Islet precursor cell (in vitro differentiated cells): Measurements from ENCODE around the gene EEFSEC.

Source experiments
- DNase-seq: peaks from one replicate; pipeline ENCODE4 v3.0.0-alpha.2; 2018

Gene EEFSEC

DNA sequence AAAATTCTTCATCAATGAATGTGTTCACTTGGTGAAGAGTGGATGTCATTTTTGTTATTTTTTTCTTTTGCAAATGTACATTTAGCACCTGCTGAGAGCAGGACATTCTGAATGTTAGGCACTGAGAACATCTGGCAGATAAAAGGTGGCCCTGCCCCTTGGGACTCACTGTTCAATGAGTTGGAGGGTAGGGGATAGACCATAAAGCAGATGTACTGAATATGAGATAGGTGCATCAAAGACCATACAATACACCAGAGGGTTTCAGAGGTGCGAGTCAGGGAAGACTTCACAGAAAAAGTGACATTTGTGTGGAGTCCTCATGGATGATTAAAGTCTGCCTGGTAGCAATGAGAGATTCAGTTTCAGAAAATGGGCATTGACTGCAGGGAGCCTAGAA lies 34.2 kb downstream of the EEFSEC start:
- no peak for DNase-seq

DNA sequence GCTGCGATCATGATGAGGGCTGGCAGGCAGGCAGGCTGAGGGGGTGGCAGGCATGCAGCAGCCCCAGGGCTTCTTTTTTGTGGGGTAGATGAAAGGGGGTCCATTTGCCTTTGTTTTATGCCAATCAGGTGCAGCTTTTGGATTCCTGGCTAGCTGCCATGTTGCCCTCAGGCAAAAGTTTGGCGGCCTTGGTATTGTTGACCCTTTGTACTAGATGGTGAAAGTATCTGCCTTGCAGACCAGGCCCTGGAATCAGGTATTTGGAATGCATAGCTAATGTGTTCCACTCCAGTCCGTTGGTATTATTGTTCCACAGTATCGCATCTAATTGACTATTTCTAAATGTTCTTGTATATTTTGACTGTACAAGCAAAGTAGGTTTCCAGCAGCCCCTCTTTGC lies 35.0 kb downstream of the EEFSEC start:
- no peak for DNase-seq

DNA sequence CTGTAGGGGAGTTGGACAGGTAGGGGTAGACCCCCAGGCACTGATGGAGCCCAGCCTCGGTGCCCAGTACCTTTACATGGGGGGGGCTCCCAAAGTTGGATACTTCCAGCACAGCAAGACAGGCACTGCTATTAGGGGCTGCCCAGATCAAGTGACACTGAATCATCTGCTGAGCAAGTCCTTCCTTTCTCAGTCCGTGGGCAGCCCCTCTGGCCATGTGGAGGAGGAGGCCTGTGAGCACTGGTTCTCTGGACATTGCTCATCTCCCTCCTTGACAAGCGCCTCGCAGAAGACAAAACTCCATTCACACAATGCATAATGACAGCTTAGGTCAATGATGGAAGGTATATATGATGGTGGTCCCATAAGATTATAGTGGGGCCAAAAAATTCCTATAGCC lies 35.7 kb downstream of the EEFSEC start:
- no peak for DNase-seq

DNA sequence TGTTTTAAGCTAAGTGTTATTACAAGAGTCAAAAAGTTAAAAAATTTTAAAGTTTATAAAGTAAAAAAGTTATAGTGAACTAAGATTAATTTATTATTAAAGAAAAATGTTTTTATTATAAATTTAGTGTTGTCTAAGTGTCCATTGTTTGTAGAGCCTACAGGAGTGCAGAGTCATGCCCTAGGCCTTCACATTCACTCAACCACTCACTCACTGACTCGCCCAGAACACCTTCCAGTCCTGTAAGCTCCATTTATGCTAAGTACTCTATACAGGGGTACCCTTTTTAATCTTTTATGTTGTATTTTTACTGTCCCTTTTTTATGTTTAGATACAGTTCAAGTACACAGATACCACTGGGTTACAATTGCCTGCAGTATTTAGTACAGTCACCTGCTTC lies 37.2 kb downstream of the EEFSEC start:
- DNase-seq = no peak

DNA sequence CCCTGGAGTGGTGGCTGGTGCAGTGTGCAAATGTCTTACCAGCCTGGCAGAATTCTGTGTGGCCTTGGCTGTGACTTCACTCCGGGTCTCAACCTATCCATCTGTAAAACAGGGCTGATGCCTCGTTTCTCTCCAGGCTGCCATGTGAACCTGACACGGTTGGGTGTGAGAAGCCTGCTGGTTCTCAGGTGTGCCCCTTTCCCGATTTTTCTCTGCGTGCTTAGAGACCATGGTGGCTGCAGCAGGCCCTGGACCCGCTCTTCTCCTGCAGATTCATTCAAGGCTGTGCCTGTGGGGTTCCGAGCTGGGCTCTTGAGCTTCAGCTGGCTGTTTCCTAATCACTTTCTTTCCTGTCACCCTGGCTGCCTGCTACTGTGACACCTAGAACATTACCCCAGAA lies 38.9 kb downstream of the EEFSEC start:
- no peak for DNase-seq

DNA sequence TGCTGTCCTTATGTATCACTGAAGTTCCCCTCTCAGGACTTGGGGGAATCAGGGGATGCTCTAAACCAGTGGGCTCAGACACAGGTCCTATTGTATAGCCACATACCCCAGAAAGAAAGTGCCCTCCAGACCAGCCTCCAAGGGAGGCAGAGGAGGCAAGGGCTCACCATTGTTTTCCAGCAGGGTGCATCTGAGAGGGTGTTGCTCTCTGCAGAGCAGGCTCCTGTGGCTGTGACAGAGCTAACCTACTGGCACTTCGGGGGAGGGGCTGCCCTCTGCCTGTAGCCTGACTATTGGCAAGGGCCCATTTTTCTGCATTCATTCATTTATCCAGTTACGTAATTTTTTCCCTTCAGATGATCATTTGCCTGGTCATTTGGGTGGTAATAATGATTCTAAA lies 39.9 kb downstream of the EEFSEC start:
- DNase-seq = no peak

DNA sequence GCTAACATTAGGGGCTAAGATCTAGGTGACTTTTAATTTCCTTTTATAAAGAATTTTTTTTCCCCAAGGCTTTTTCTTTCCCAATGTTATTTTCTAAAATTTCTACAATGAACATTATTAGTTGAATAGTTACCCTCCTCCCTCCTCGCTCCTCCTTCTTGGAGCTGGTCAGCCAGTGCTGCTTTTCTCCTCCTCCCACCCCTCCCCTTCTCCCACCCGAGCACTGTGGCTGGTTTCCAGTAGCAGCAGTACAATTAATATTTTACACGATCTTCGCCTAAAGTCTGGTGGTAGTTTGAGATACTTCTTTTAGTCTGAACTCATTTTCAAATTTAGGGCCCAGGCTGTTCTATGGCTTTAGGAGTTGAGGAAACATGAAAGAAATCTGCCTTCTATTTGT lies 41.6 kb downstream of the EEFSEC start:
- DNase-seq = no peak

DNA sequence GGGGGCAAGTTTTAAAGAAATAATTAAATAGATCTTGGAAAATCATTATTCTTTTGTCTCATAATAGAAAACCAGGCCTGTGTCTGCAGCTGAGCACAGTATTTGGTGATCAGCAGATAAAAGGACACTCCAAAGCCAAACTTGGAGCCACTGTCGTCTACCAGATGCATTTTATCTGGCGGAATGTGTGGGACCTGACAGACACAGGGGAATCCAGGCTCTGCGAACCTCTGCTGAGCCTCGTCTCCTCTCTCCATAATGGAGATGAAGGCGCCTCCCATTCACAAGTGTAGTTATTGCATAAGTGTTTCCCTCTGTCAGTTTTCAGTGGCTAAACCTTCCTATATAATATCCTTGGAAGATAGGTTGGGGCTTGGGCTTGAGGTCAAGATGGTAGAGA lies 42.1 kb downstream of the EEFSEC start:
- DNase-seq = no peak

DNA sequence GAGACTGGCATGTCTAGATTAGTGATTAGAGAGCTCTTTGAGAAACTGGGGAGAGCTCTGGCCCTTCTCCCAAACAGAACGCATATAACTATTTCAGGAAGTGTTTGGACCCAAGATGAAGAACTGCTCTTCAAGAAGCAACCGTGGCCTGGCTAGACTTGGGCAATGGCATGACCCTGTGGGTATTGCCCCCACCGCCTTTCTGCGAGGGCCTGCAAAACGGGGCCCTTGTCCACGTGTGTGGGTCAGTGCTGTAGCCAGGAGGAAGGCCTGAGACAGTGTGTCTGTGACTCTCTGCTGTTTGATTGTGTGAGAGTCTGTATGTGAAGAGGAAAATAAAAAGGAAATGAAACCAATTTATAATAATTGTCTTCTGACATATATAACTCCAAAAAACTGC lies 42.5 kb downstream of the EEFSEC start:
- no peak for DNase-seq

DNA sequence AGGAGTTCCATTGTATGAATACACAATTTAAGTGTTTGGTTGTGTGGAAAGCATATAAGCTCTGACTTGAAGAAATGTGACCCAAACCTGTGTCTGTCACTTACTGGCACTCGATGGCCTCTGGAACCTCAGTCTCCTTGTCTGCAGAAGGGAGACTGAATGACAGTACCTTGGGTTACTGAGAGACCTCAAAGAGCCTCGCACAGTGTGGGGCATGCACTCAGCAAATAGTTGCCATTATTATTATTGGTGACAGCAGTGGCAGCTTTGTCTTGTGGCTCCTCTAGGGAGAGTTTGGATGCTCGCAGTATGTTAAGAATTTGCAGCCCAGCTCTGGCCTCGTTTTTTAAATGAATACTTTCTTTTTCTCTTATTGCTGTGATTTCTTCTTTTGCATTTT lies 43.4 kb downstream of the EEFSEC start:
- no peak for DNase-seq

DNA sequence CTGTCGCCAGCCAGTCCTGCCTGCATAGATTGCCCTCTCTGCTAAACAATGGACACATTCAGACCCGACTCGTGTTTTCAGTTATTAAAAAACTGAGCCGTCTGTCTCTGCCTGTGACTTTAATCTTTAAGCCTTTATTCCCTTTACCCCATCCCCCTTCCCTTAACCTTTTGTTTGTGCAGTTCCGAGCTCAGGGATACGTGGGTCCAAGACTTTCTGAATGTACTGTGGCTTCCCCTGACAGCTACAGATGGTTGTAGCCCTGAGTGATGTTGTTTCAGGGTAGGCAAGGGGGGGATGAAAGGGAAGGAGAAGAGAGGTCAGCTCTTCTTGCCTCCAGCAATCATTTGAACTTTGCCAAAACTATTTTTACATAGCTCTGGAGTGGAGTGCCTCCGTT lies 44.6 kb downstream of the EEFSEC start:
- DNase-seq = no peak

DNA sequence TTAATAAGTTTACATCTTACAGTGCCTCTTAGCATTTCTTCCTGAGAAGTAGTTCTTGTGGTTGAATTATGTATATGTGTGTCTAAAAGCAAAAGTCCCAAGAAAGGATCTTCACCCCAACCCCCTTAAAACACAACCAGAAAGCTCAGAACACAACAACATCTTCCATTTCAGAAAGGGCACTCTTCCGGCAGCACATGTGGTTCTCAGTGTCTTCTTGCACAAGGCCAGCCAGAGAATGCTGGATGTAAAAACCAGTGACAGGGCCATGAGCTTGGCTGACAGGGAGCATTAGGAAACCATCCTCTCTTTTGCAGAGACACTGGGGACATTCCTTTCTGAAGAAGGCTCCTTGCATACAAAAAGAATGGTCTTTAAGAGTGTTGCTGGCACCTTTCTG lies 45.0 kb downstream of the EEFSEC start:
- DNase-seq = no peak

DNA sequence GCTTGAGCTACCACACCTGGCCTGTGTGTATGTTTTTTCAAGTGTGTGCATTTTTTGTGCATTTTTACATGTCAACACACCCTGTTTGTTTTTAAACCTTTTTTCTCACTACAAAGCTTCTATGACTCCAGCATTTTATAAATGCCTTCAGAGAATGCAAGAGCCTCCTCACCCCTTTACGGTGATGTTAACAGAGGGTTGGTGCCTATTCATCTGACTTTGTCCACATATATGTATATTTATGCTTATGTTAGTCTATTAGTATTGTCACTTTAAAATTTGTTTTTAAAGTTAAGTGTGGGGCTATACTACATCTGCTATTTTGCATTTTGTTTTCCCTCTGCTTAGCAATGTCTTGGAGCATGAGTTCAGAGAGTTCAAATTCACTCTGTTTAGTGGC lies 45.8 kb downstream of the EEFSEC start:
- DNase-seq = no peak

DNA sequence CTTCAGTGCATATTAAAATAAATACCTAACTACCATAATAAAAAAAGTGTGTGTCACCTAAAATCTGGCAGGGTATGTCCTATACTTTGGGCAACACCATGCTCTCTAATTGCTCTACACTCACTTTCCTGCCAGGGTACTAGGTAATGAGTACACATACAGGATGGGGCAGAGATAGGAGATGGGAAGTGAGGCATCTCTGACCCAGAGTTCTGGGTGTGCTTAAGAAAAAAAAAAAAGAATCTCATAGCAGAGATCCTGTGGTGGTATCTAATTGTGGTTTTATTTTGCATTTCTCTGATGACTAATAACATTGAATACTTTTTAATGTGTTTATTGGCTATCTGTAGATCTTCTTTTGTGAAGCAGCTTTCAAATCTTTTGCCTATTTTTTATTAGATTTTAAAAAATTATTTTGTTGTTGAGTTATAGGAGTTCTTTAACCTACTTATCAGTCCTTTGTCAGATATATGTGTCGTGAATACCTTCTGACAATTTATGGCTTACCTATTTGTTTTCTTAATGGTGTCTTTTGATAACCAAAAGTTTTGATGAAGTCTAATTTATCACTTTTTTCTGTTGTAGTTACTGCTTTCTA lies 48.0 kb downstream of the EEFSEC start:
- DNase-seq = no peak

DNA sequence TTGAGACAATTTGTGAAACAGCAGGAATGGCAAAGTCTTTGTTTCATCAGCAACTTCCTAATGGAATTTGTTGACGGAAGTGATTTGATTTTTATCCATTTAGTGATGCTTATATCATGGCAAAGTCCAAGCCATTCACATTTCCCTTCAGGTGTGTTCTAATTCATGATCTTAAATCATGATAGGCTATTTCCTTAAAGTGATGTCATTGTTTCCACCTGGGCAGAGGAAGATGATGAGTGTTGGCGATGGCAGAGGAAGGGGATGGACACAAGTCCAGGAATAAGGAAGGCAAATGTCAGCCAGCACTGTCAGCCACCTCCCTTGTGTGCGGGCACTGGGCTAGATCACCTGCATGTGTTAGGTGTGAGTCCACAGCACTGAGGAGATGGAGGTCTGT lies 49.9 kb downstream of the EEFSEC start:
- no peak for DNase-seq

DNA sequence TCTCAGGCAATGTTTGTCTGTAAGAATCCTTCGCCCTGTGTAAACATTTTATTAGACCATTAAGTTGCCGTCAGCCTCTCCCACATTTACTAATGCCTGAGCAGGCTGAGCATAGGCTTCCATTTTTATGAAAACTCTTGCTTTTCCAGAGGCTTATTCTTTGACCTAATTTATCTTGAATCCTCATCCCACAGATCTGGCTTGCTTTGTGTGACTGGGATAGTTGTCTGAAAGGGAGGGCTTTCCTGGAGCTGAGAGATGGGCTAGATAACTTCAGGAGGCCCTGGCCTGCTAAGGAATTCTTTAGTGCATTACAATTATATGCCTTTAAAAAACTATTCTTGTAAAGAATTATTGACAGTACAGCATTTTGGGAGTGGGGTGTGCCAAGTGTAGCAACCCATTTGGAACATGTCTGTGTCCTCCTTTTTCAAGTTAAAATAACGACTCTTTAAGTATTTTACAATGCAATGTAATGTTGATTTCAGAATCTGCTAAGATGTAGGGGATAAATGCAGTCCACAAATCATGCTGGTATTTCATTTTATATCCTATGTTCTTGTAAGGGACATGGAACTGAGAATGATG lies 52.4 kb downstream of the EEFSEC start:
- DNase-seq = no peak

DNA sequence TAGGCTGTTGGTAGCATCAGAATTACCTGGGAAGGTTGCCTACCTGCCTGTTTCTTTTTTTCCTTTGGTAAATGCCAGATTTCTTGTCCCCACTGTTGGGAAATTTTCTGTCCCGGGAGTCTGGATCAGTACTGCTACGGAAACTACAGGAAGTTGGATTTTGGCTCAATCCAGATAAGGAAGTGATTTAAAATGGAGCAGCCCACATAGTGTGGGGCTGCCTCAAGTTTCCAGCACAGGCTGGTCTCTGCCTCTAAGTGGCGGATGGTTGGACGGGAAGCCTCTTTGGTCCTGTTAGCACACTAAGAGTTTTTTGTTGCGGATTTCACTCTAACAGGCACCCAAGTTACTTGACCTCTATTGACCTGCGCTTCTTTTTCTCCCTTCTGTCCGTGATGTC lies 54.7 kb downstream of the EEFSEC start:
- DNase-seq = no peak

DNA sequence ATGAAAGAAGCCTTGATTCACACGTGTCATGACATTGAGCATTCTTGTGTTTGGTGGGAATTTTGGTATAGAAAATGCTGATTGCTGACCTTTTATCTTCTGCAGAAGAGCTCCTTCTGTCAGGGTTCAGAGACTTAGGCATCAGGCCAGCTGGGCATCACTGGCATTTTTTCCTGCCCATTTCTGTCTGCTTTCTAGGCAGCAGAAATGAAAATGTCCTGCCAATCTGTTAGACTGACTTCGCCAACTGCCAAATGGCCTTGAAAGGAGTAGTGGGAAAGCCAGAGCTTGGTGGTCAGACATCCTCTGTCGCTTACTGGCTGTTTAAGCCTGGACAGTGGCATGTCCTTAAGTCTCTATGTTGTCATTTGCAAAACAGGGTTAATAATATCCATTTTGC lies 57.4 kb downstream of the EEFSEC start:
- no peak for DNase-seq

DNA sequence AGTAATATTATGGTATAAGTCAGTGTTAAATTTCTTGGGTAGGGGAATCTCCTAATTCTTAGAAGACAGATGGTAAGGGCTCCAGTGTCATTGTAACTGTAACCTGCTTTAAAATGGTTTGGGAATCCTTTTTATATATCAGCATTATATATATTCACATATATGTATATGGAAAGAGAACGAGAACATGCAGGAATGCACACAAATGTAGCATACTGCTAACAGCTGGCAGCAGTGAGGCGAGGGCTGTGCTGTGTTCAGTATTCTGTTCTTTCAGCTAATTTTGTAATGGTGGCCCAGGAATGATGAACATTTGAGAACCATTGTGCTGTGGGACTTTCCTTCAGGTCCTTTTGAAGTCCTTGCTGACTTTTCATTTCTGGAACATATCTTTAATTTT lies 60.8 kb downstream of the EEFSEC start:
- DNase-seq = no peak

DNA sequence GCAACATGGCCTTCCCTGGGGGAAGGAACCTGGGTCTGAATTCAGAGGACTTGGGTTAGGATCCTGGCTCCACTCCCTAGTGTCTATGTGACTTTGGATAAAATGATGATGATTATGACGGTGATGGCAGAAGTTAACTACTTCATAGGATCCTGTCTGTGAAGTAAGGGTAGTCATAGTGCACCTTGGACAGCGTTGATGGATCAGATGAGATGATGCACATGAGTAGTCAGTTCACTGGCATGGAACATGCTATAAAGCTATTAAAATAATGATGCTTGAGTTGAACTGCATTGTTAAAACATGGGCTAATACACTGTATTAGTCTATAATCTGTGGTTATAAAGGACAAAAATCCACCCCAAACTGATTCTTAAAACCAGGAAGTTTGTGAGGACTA lies 62.0 kb downstream of the EEFSEC start:
- DNase-seq = no peak

DNA sequence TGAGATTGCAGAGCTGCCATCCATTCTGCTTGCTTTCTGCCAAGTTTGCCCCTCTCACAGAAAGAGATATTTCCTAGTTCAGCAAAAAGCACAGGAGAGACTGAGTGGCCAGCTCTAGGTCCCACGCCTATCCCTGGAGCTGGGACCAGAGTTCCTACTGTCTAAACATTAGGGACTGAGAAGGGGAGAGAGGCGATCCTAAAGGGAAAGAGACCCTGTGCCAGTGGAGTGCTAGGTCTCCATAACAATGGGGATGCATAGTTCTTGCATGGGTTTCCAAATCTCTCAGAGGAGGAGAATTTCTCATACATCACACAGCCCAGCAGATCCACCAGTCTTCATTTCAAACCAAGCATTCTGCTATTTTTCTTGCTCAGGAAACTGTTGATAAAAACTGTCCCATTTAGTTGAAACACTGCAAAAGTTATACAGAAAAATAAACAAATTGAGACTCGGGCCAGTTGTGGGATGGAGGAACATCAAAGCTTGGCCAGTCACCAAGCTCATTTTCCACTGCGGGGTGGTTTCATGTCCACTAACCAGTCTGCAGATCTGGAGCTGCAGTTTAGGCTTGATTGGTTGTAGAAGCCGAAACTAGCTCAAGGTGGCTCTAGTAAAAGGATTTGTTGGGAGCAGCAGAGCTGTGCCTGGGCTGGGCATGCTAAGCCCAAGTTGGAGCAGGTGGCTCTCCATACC lies 62.7 kb downstream of the EEFSEC start:
- no peak for DNase-seq

DNA sequence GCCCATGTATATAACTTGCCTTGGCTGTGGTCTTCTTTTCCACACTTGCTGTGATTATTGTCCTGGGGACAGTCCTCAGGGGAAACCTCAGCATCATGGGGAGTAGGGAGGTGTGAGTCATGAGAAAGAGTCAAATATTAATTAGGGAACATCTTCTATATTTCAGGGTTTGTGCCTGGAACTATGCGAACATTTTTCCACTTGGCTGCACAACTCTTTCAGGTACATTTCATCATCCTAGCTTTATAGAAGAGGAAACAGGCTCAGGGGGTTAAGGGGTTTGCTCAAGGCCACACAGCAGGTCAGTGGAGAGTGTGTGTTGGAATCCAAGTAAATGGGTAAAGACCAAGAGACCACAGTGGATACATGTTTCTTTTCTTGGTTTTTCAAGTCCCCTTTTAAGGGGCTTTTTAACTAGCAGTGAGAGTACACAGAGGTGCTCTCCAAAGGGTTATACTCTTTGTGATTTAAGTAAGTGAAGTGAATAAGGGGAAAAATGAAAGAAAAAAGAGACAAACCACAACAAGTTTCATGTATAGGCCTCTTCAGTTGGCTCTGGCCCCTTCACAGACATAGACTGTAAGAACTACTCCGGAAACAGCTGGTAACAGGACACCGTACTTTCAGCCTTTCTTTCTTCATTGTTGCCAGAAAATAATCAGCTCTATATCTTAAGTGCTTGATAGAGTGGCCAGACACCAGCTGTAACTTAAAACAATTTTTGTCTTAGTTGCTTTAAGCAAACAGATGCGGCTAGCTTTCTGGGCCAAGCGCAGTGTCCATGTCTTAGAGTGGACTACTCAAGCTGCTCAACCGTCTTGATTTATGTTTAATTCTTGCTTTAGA lies 64.6 kb downstream of the EEFSEC start:
- no peak for DNase-seq

DNA sequence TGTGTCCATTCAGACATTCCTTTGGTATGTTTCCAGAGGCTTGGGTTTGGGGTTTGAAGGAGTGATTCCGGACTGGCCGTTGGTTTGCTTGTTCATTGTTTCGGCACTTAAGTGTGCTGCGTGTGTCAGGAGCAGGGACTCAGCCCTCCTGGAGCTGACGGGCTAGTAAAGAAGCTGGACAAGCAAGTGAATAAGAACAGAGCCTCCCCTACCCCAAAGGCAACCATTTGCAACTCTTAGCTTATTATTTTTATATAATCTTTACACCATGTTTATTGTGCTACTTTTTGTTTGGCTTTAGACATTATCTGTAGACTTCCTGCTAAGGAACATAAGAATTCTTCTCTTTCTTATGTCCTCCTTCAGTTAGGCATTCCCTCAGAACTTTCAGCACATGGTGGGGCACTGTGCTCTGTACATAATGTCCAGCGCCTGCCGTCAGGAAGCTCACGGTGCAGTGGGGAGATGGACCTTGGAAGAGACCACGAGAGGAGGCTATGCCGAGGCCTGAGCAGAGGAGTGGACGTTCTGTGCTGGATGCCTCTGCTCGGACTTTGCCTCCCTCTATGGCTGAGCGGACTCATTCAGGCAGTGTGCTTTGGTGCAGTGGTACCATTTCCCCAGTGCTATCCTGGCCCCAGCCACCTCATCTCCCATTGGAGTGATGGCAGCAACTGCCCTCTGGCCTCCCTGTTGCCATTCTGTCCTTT lies 65.4 kb downstream of the EEFSEC start:
- no peak for DNase-seq
